GM18498 (cell line): Measurements from ENCODE around the gene CRIP2.

Source experiments
- ATAC-seq: cut with Tn5 transposase; IDR thresholded peaks from one replicate; pipeline ENCODE4 v1.9.1; 2021; ENCODE audit warnings: mild to moderate bottlenecking, moderate library complexity; ENCODE audit not compliant: unreplicated experiment

Gene CRIP2

DNA sequence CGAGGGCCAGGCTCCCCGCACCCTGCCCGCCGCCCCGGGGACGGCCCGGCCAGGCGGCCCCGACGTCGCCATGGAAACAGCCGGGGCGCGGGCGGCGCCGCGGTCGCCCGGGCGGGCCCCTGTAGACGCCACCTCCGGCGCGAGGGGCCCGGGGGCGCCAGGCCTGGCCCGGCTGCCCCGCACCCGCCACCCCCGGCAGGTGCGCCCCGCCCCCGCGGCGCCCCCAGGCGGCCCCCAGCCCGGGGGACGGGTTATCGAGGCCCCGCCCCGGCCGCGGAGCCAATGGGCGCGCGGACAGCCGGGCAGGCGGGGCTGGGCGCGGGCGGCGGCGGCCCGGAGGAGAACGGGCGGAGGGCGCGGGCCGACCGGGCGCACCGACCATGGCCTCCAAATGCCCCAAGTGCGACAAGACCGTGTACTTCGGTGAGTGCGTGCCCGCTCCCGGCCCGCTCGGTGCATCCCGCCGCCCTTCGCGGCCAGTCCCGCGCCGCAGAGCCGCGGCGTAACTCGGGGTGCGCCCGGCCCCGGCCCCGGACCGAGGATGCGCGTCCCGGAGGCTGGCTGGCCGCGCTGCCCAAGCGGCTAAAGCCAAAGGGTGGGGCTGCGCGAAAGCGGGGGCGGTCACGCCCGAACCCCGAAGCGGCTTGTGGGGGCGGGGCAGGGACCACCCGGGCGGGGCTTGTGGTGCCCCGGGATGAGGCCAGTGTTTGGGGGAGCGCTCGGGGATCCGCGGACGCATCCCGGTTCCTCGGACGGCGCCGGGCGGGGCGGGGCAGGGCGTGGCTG lies at the start of gene CRIP2:
CRIP2 (plus strand) TSS at position 339 of the 786 bp plus-strand sequence; CDS start at position 381, 42 bp downstream.
- no peak for ATAC-seq

GRCh38 chr14:105424861-105425260 lies 49.8 kb upstream of the CRIP2 start:
- ATAC-seq: no peak

DNA sequence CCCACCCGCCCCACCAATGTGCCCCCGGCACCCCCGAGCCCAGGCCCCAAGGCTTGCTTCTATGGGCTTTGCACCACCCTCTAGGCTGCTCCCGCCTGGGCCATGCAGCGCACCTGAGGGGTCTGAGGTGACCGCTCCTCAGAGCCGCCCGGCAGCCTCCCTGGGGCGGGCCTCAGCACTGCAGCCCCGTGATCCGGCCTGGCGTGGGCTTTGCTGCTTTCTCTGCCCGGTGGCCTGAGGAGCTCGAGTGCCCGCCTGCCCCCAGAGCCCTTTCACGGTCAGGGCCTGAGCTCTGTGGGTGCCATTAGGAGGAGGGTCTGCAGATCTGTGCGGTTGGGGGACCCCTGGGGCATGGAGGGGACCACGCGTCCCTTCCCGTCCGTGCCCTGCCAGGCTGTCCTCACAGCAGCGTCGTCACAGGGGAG lies 48.8 kb upstream of the CRIP2 start:
- ATAC-seq: no peak

DNA sequence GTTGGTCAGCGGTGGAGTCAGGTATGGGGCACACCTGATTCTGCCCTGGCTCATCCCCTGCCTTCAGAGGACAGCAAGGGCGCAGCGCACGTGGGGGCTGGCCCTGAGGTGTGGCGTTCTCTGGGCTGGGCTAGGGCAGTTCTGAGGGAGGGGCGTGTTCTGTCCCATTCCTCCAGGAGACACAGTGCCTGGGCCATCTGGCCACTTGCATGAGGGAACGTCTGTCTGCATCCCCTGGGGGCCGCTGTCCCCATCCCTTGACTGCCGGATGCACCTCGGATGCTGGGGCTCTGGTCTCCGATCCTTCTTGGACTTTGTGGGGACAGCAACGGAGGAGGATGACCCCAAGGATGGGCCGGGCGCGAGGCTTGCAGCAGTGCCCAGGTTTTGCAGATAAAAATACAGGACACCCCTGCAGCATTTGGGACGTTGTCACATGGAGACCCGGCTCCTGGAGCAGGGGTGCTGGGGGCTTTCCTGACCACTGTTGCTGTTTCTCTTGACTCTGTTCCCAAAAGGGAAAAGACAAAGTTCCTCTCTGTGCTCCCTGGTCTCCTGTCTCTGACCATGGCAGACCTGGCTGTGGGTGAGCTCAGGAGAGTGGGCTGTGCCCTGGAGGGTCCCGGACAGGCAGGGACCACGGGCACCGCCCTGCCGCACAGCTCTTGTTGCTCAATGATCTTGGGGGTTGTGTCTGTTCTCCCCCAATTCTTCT lies 48.0 kb upstream of the CRIP2 start:
- ATAC-seq: no peak

GRCh38 chr14:105427412-105427811 lies 47.2 kb upstream of the CRIP2 start:
- ATAC-seq: no peak

DNA sequence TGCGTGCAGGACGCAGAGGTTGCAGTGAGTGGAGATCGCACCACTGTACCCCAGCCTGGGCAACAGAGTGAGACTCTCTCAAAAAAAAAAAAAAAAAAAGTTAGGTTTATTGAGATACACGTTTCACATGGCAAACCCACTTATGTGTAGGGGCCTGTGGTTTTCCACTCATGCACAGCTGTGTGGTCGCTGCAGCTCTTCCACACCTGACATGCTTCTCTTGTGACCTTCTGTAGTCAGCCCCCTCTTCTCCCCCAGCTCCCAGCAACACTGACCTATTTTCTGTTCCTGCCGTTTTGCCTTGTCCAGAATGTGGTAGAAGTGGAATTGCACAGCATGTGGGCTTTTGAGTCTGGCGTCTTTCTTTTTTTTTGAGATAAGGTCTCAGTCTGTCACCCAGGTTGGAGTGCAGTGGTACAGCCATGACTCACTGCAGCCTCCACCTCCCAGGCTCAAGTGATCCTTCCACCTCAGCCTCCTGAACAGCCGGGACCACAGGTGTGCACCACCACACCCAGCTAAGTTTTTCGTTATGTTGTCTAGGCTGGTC lies 46.6 kb upstream of the CRIP2 start:
- no peak for ATAC-seq

- no peak for ATAC-seq
These were observed 44.6 kb upstream of the CRIP2 start for GRCh38 chr14:105430042-105430441.

DNA sequence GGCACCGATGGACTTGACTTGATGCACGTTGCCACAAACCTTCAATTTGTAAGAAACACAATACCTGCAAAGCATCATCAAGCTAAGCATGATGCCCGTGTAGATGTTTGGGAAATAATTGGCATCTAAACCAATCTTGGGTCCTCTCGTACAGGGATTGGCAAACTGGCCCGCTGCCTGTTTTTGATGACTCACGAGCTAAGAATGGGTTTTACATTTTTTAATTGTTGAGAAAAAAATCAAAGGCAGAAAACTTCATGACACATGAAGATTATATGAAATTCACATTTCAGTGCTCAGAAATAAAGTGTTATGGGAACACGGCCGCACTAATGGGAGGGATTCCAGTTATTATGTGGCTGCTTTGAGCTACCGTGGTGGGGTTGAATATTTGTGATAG lies 44.1 kb upstream of the CRIP2 start:
- ATAC-seq: no peak

DNA sequence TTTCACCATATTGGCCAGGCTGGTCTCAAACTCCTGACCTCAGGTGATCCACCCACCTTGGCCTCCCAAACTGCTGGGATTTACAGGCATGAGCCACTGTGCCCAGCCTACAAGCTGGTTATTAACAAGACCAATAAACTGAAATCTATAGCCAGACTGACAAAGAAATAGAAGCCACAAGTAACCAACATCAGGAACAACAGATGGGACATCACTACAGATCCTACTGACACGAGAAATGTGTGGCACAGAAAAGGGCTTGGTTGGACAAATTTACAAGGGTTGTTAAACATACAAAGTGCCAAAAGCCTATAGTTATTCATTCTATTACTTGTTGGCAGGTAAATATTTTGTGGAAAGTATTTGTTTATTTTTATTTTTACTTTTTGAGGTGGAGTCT lies 43.4 kb upstream of the CRIP2 start:
- no peak for ATAC-seq

DNA sequence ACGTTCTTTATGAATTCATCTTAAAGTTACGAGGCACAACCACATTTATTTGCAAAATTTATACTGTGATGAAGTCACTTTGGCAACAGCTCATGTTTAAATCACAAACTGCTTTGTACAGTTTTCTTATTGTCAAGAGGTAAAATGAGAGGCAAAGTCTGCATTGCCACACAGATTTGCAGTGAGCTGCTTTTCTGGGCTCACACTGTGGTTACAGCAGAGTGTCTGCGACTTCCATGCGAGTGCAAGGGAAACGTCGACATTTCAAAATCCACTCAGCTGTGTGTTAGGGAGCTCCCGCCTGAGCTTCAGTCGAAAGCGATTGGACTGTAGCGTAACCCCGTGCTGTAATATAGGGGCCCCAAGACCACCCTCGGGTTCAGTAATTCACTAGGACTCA lies 42.0 kb upstream of the CRIP2 start:
- no peak for ATAC-seq

- no peak for ATAC-seq
These were observed 41.4 kb upstream of the CRIP2 start for GRCh38 chr14:105433161-105433605.

- no peak for ATAC-seq
These were observed 38.2 kb upstream of the CRIP2 start for GRCh38 chr14:105436402-105436801.

DNA sequence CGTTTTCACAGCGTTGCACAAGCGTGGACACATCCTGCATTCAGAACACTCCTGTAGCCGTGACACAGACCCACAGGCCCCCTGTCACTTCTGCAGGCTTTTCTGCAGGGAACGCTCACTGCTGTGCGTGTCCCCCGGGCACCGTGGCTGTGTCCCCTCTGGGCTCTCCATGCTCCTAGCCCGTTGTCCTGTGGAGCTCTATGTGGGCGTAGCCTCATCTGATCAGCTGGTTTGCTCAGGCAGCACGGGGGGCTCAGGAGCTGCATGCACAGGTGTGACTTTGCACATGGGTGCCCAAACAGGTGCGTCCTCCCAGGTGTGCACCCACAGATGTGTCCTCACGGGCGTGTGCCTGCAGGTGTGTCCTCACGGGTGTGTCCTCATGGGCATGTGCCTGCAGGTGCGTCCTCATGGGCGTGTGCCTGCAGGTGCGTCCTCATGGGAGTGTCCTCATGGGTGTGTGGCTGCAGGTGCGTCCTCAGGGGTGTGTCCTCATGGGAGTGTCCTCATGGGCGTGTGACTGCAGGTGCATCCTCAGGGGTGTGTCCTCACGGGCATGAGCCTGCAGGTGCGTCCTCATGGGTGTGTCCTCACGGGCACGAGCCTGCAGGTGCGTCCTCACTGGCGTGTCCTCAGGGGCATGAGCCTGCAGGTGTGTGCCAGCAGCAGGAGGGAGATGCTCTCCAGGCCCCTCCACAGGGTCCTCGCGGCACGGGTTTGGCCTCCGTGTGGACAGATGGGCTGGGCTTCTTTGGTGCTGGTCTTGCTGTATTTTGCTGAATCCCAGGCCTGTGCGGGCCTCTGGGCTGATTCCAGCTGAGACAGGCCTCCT lies 37.5 kb upstream of the CRIP2 start:
- ATAC-seq: no peak

DNA sequence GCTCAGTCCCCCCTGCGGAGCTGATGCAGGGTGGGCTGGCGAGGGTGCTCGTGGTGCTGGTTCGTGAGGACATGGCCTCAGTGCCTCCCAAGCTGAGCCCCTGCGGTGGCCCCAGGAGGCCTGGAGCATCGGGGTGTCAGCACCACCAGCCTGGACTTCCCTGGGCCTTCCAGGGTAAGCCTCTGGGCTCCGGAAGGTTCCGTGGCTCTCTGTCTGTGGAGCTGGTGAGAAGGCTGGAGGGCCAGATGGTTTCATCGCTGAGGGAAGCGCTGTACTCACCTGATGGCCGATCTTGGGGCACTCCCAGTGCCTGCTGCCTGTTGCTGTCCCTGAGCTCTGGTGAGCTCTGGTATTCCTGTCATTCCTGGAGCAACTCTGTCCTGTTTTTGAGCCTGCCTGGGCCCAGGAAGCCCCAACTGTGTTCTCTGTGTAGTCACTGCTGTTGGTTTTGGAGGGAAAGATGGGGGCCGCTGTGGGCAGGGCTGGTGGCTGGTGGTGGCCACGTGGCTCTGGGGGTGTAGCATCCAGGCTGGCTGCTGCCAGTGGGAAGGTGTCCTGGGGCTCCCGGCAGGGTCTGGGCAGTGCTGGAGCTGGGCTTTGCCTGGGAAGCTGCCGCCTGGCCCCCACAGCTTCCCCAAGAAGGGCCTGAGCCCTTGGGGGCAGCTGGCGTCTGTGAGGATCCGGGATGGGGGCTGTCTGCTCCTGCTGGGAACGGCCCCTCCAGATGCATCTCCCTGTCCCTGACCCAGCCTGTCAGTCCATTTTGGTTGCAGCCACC lies 36.7 kb upstream of the CRIP2 start:
- ATAC-seq: no peak

GRCh38 chr14:105439179-105439578 lies 35.4 kb upstream of the CRIP2 start:
- ATAC-seq: no peak

DNA sequence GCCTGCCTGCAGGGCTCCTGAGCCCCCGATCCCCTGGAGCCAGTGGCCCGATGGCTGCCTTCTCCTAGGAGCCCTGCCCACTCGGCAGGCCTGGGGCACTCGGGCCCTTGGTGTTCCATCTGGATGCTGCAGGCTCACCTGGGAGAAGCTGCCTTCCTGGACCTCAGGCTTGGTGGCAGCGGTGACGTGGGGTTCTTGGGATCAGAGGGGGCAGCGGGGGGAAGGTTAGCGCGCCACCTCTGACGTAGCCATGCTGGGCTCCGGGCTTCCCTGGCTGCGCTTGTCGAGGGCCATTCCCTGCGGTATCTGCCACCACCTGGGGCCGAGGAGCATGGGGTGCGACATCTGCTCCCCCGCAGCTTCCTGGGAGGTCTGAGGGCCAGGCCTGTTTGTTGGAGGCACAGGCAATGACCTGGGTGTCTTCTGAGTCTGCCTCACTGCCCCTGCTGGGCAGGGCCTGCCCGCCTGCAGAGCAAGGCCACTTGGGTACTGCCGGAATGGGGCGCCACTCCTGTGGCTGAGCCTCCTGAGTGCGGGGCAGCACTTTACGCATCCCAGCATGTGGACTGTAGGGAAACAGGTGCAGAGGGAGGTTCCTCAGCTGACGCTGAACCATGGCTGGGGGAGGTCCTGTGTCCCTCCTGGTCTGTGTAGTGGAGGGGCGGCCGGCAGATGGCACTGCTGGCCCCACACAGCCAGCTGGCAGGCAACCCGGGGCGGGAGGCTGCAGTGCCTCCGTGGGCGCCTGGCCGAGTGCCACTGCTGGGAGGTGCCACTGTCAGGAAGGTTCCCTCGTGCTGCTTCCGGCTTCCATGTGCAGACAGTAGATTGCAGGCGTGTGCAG lies 34.7 kb upstream of the CRIP2 start:
- ATAC-seq: no peak

DNA sequence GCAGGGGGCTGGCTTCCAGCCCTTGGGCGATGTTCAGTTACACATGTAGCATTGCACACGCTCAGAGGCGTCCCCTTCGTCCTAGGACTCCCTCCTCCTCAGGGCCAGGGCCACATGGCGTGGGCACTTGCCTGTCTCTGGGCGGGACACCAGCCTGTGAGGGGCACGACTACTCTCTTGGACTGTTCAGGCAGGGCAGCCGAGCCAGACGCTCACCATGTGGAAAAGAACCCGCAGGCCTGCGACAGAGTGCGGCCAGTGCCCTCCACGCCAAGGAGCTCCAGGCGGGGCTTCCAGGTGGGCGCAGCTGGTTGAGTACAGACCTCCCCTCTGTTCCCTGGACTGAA lies 34.1 kb upstream of the CRIP2 start:
- ATAC-seq: no peak

DNA sequence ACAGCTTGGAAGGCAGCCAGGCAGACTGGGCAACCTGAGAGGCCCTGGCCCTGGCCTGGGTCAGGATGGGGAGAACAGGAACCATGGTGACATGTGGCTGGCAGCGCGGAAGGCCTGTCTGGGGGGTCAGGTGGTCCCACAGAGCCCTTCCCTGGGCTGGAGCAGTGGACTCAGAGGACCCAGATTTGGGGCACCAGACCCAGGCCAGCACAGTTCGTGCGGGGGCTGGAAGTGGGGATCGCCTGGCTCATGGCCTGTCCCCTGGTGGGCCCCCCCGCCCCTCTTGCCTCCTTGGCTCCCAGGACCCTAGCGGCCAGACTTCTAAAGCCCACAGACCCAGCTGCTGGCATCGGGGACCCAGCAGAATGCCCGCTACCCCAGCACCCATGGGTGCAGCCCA lies 33.6 kb upstream of the CRIP2 start:
- no peak for ATAC-seq

- no peak for ATAC-seq
These were observed 32.5 kb upstream of the CRIP2 start for GRCh38 chr14:105442125-105442524.

GRCh38 chr14:105442834-105443233 lies 31.8 kb upstream of the CRIP2 start:
- no peak for ATAC-seq
